Astrocyte (in vitro differentiated cells and primary cell): Measurements from ENCODE around the gene TAF3. TPM values are rescaled to one million over a fixed set of nuclear protein-coding genes. Genes with fewer than 3 reads are reported as not detected.

Experiments
- DNase-seq: peaks from one replicate; pipeline ENCODE4 v3.0.0-alpha.2; 2010; ENCODE audit warnings: low read depth
- FAIRE-seq: peaks from 2 replicates; lab custom pipeline; 2011; peaks lifted over from hg19 to GRCh38; lab: Jason Lieb, UNC
- H2AFZ ChIP-seq: 2 replicates; pipeline ENCODE4 v1.6.0; 2012; ENCODE audit warnings: low read depth, low read length, inconsistent platforms
- H3K27ac ChIP-seq: 2 replicates; pipeline ENCODE4 v1.5.1; 2011; ENCODE audit warnings: low read depth, low read length, inconsistent platforms
- H3K27me3 ChIP-seq: 2 replicates; pipeline ENCODE4 v1.6.0; 2011; ENCODE audit warnings: low read length, inconsistent platforms; ENCODE audit not compliant: insufficient read depth
- H3K36me3 ChIP-seq: 2 replicates; pipeline ENCODE4 v1.5.1; 2011; ENCODE audit warnings: low read length, inconsistent platforms; ENCODE audit not compliant: insufficient read depth
- H3K4me1 ChIP-seq: 2 replicates; pipeline ENCODE4 v1.5.1; 2011; ENCODE audit warnings: low read length, inconsistent platforms; ENCODE audit not compliant: insufficient read depth
- H3K4me2 ChIP-seq: 2 replicates; pipeline ENCODE4 v1.6.0; 2012; ENCODE audit warnings: low read length, inconsistent platforms
- H3K4me3 ChIP-seq: 2 replicates; pipeline ENCODE4 v1.5.1; 2011; ENCODE audit warnings: low read depth, mild to moderate bottlenecking, low read length, inconsistent platforms; ENCODE audit not compliant: insufficient read depth
- H3K79me2 ChIP-seq: 2 replicates; pipeline ENCODE4 v1.6.0; 2012; ENCODE audit warnings: mild to moderate bottlenecking, low read length, inconsistent platforms; ENCODE audit not compliant: insufficient read depth
- H3K9ac ChIP-seq: 2 replicates; pipeline ENCODE4 v1.6.0; 2012; ENCODE audit warnings: mild to moderate bottlenecking, low read length, inconsistent platforms
- H3K9me3 ChIP-seq: 2 replicates; pipeline ENCODE4 v1.5.1; 2012; ENCODE audit warnings: low read depth, mild to moderate bottlenecking, low read length, inconsistent platforms; ENCODE audit not compliant: insufficient read depth
- H4K20me1 ChIP-seq: 2 replicates; pipeline ENCODE4 v1.6.0; 2012; ENCODE audit warnings: low read length, inconsistent platforms; ENCODE audit not compliant: insufficient read depth
- H3K27ac Mint-ChIP-seq: one replicate; pipeline ENCODE4 v1.8.0; 2021; ENCODE audit warnings: mild to moderate bottlenecking, mixed read lengths; ENCODE audit not compliant: unreplicated experiment
- H3K27me3 Mint-ChIP-seq: one replicate; pipeline ENCODE4 v1.8.0; 2021; ENCODE audit warnings: low read depth, mixed read lengths; ENCODE audit not compliant: unreplicated experiment
- H3K36me3 Mint-ChIP-seq: one replicate; pipeline ENCODE4 v1.8.0; 2021; ENCODE audit warnings: low read depth, mixed read lengths; ENCODE audit not compliant: unreplicated experiment
- H3K4me1 Mint-ChIP-seq: one replicate; pipeline ENCODE4 v1.8.0; 2021; ENCODE audit warnings: low read depth, mixed read lengths; ENCODE audit not compliant: unreplicated experiment
- H3K4me3 Mint-ChIP-seq: one replicate; pipeline ENCODE4 v1.8.0; 2021; ENCODE audit warnings: mild to moderate bottlenecking, moderate library complexity, mixed read lengths; ENCODE audit not compliant: unreplicated experiment
- H3K9me3 Mint-ChIP-seq: one replicate; pipeline ENCODE4 v1.8.0; 2021; ENCODE audit warnings: mild to moderate bottlenecking, mixed read lengths; ENCODE audit not compliant: unreplicated experiment
- EZH2 ChIP-seq: IDR thresholded peaks from 2 replicates; pipeline ENCODE4 v1.6.1; 2012; ENCODE audit warnings: mild to moderate bottlenecking, low read length, inconsistent platforms; ENCODE audit not compliant: insufficient read depth
- total RNA-seq: library from RNA; stranded (reverse); gene quantifications from 2 replicates; pipeline ENCODE4 v1.2.1, GENCODE V29; 2021
- TF ChIP-seq, protein P1 (sequence below): IDR thresholded peaks from 2 replicates; pipeline ENCODE4 v1.5.1; 2011; ENCODE audit warnings: low read depth, mild to moderate bottlenecking, inconsistent platforms, low read length, moderate library complexity; ENCODE audit not compliant: insufficient read depth

The TAF3 gene
- total RNA-seq, 1 donor from 2014 or later = 10.2 TPM

DNA sequence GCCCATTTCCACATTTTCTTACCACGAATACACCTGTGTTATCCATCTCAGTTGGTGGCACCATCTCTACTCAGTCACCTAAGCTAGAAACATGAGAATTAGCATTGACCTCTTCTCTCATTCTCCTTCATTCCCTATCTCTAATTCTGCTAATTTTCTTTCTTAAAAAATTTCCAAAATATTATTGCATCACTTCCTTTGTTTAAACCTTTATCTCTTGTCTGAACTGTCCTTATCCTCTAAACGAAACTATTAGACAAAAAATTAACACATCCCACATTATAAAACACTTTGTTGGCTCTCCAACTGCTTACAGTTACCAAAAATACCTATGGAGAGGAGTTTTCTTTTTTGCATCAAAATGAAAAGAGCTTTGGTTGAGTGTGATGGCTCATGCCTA, 18.3 kb downstream of the TAF3 start:
- no peak overlapping the region for H3K27ac Mint-ChIP-seq
- H3K27me3 ChIP-seq = no peaks in the 10 kb centered on the region

DNA sequence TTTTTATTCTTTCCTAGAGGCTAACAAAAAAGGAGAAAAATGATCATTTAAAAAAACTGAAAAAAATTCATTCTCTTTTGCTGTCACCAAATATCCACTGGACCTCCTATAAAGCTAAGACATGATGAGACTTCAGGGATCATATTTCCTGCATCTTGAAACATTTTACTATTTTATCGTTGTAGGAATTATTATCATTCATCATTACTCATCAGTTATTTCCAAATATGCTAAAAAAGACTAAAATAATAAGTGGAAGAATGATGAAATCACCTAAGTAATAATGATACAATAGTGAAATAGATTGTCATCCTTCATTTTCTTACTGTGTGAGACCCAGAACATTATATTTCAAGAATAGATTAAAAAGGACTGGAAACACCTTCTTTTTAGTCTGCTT, 28.3 kb downstream of the TAF3 start:
- no peak overlapping the region for H3K4me3 ChIP-seq
- H3K79me2 ChIP-seq = peaks cover 6% of the 10 kb centered on the region
- H4K20me1 ChIP-seq = peaks cover 10% of the 10 kb centered on the region
- H3K9me3 ChIP-seq = no peaks in the 10 kb centered on the region
- H3K36me3 ChIP-seq = no peaks in the 10 kb centered on the region
- Mint-ChIP-seq H3K4me1 (no peaks in the 10 kb centered on the region), H3K27ac (no peak overlapping the region), H3K36me3 (no peaks in the 10 kb centered on the region), H3K4me3 (no peak overlapping the region), H3K27me3 (no peaks in the 10 kb centered on the region), H3K9me3 (no peaks in the 10 kb centered on the region)
- no peak for DNase-seq
- no peak overlapping the region for H3K4me2 ChIP-seq
- H2AFZ ChIP-seq = no peak overlapping the region
- H3K4me1 ChIP-seq = no peaks in the 10 kb centered on the region
- no peak overlapping the region for H3K27ac ChIP-seq
- FAIRE-seq = no peak
- TF ChIP-seq EZH2 = no peak
- TF ChIP-seq, protein P1, sequence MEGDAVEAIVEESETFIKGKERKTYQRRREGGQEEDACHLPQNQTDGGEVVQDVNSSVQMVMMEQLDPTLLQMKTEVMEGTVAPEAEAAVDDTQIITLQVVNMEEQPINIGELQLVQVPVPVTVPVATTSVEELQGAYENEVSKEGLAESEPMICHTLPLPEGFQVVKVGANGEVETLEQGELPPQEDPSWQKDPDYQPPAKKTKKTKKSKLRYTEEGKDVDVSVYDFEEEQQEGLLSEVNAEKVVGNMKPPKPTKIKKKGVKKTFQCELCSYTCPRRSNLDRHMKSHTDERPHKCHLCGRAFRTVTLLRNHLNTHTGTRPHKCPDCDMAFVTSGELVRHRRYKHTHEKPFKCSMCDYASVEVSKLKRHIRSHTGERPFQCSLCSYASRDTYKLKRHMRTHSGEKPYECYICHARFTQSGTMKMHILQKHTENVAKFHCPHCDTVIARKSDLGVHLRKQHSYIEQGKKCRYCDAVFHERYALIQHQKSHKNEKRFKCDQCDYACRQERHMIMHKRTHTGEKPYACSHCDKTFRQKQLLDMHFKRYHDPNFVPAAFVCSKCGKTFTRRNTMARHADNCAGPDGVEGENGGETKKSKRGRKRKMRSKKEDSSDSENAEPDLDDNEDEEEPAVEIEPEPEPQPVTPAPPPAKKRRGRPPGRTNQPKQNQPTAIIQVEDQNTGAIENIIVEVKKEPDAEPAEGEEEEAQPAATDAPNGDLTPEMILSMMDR = no peak
- no peaks in the 10 kb centered on the region for H3K27me3 ChIP-seq
- H3K9ac ChIP-seq = no peak overlapping the region

More for the DNA sequence above, 18.3 kb downstream of the TAF3 start:
- H3K27me3 Mint-ChIP-seq = no peaks in the 10 kb centered on the region
- no peak overlapping the region for H2AFZ ChIP-seq
- no peaks in the 10 kb centered on the region for H3K4me1 ChIP-seq
- H3K4me1 Mint-ChIP-seq = peaks cover 3% of the 10 kb centered on the region
- no peak overlapping the region for H3K4me3 ChIP-seq
- no peak overlapping the region for H3K4me3 Mint-ChIP-seq
- no peak overlapping the region for H3K9ac ChIP-seq
- TF ChIP-seq, protein P1 = no peak
- TF ChIP-seq EZH2 = no peak
- no peaks in the 10 kb centered on the region for H3K36me3 ChIP-seq
- H3K36me3 Mint-ChIP-seq = peaks cover 7% of the 10 kb centered on the region
- FAIRE-seq (no peak), DNase-seq (no peak)
- no peaks in the 10 kb centered on the region for H3K9me3 ChIP-seq
- peaks cover 3% of the 10 kb centered on the region for H3K9me3 Mint-ChIP-seq
- peaks cover 38% of the 10 kb centered on the region for H3K79me2 ChIP-seq
- H4K20me1 ChIP-seq = peaks cover 25% of the 10 kb centered on the region
- no peak overlapping the region for H3K27ac ChIP-seq
- H3K4me2 ChIP-seq = no peak overlapping the region

DNA sequence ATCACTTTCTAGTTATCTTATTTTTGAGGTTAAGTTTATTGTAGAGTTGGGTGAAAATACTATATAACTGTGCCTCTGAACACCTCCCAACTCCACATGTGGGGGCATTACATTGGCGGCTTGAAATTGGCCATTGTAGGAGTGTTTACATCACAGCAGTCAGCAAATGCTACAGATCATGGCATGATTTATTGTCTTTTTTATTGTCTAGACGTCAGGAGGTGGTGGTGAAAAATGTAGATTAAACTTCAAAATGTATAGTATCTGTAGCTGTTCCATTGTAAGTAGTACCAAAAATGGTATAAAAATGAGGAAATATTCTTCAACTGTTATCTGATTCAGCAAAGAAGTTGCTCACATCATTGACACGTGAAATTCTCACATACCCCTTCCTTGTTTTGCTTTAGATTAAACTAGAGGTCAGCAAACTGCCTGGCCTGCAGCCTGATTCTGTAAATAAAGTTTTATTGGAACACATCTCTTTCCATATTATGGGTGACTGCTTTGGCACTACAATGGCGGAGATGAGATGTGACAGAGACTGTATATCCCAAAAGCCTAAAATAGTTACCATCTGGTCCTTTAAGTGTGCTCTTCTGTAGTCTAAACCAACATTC, 35.0 kb downstream of the TAF3 start:
- no peak for TF ChIP-seq EZH2
- TF ChIP-seq, protein P1 = no peak
- H3K9me3 ChIP-seq = no peaks in the 10 kb centered on the region
- DNase-seq (no peak), FAIRE-seq (no peak)
- no peak overlapping the region for H3K27ac ChIP-seq
- Mint-ChIP-seq H3K4me3 (no peak overlapping the region), H3K27ac (no peak overlapping the region), H3K4me1 (peaks cover 30% of the 10 kb centered on the region), H3K27me3 (no peaks in the 10 kb centered on the region), H3K36me3 (no peaks in the 10 kb centered on the region), H3K9me3 (no peaks in the 10 kb centered on the region)
- H3K4me3 ChIP-seq = no peak overlapping the region
- H4K20me1 ChIP-seq = no peaks in the 10 kb centered on the region
- peaks cover 8% of the 10 kb centered on the region for H3K79me2 ChIP-seq
- no peak overlapping the region for H2AFZ ChIP-seq
- no peaks in the 10 kb centered on the region for H3K27me3 ChIP-seq
- no peak overlapping the region for H3K9ac ChIP-seq
- H3K36me3 ChIP-seq = no peaks in the 10 kb centered on the region
- no peaks in the 10 kb centered on the region for H3K4me1 ChIP-seq
- no peak overlapping the region for H3K4me2 ChIP-seq
